OCI-LY7 (cell line): ENCODE data around the gene PRSS27.

ENCODE experiments used
- CTCF ChIP-seq: fragments of 200-600 bp; sonication (generic); conservative IDR thresholded peaks from 2 replicates; pipeline ENCODE4 v1.5.1; 2014; ENCODE audit warnings: mild to moderate bottlenecking, antibody characterized with exemption, low read length, moderate library complexity, mixed read lengths
- EZH2phosphoT487 ChIP-seq: fragments of 200-600 bp; sonication (generic); IDR thresholded peaks from 2 replicates; pipeline ENCODE4 v1.6.1; 2018; ENCODE audit warnings: low read depth, borderline replicate concordance, mild to moderate bottlenecking, mixed run types, antibody characterized with exemption, low read length, moderate library complexity, mixed read lengths

DNA sequence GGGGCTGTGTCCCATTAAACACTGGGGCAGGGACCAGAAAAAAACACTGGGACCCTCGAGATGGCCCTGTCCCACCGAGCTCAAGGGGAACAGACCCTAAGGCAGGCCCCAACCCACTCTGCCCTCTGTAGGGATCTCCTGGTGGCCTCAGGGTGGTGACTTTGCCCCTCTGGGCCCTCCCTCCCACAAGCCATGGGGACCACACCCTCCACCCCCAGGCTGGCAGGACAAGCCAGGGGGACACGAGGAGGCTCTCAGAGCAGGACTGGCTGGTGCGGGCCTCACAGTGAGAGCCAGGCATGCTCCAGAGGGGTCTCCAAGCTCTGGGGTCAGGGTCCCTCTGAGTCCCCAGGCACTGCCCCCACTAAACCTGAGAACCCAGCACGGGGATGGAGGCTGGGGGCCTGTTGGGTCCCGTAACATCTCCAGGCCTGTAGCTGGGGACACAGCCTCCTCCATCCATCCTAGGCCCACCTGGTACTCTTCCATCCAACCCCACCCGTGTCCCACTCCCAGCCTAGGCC lies 17.9 kb upstream of the PRSS27 start:
- TF ChIP-seq CTCF: no peak
- no peak for TF ChIP-seq EZH2phosphoT487
